ENCODE data around the gene CREB5.

CREB5 gene

DNA sequence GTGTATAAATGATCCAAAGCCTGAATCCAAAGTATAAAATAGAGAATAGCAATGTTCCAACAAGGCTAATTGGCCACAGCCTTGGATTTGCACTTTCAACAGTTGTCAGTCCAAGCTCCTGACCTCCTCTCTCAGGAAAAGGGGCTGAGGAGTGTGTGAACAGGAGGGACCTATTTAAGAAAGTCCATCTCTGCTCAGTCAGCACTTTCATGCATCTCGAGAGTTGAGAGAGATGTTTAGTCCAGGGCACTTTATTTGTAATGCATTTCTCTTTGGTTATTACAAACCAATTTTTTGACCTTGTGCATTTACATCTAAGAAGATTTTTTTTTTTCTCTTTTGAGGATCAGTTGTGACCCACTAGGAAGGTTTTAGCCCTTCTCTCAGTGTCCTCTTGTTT, 244.2 kb downstream of the CREB5 start:
- no peak for DNase-seq

DNA sequence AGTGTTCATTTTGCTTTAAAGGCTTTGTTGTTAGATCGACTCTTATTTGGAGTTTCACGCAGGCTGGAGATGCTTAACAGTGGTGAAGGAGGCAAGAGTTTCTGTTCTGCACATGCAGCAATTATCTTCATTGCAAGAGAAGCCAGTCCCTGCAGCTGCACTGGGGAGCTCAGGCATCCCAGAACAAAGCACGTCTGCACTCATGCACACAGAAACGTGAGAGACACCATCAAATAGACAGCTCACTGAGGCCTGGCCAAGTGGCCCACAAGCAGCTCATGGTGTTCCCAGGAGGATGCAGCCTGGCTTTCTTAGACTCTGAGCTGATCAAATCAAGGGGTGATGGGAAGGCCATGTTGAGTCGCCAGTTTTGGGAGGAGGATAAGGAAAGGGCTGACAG, 246.1 kb downstream of the CREB5 start:
- DNase-seq, result no peak

DNA sequence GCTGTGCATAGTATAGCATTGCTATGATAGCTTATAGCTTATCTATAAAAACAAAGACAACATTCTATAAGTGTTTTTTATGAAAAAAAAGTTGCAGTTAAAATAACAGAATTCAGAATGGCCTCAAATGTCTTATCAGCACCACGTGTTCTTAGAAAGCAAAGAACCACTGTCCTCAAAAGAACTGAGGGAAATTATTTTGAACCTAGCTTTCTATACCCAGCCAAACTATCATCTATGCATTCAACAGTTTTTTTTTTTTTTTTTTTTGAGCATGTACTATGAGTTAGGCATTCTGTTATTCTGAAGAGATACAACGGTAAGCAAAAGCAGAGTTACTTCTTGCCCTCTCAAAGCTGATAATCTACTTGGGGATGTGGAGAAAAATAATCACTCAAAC, 247.8 kb downstream of the CREB5 start:
- DNase-seq, result no peak

DNA sequence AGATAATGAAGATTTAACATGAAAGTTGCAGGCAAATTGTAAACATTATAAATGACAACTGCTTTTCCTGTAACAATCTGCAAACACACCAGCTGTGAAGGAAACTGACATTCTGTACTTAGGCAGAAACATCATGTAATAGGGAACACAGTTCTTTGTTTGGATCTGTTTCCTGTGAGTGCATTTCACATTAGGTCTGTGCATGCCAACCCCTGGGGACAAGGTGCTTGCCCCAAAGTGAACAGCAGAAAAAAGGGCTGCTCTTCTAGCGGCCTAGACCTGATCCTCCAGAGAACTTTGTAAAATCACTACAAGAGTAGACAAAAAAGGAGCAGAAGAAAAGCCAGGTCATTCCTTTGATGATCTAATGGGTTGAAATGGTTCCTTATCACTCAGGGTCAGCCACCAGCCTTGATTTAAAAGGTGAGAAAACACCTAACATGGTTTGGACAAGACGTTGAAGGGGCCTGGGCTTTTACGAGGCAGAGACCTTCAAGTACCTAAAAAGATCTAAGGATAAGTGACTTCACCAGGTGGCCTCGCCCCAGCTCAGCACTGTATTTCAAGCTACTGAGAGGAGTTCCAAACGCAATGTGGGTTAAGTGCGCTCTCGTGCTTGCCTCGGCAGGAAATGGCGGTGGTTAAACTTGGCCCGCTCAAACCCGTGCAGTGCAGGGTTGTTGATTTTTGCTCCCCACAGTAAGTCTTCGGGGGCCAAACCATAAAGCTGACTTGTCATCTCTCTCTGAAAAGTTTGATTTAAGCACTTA, 249.7 kb downstream of the CREB5 start:
- DNase-seq, result no peak

DNA sequence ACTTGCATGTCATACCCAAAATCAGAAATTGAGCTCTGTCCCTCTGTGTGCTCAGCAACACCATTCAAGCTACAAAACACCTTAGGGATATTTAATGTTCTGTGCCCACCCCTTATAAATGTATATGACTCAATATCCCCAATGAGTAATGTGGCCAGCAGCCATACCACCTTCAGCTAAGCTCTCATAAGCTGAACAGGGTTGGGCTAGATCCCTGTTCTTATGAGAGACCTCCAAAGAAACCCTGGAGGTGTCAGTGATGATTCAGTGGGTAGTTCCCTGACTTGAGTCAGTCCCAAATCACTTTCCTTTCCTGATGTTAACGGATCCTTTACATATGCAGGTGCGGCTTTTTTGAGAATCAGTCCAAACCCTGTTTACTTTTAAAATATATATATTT, 253.8 kb downstream of the CREB5 start:
- no peak for DNase-seq

DNA sequence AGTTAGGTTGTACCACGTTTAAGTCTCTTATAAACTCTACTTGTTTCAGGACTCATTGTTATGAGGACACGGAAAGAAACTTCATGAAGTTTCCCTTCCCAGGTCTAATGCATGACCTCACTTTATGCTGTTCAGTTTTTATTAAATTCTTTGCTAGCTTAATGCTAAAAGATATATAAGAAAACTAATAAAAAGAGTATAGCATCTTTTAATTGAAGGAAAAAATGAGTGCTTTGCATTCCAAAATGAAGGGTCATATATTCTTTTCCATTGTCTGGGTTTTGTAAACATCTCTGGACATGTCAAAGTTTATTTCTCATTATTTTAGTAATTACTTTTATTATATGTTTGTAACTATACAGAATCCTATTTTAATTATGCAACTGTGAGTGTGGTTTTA, 255.8 kb downstream of the CREB5 start:
- DNase-seq, result no peak

DNA sequence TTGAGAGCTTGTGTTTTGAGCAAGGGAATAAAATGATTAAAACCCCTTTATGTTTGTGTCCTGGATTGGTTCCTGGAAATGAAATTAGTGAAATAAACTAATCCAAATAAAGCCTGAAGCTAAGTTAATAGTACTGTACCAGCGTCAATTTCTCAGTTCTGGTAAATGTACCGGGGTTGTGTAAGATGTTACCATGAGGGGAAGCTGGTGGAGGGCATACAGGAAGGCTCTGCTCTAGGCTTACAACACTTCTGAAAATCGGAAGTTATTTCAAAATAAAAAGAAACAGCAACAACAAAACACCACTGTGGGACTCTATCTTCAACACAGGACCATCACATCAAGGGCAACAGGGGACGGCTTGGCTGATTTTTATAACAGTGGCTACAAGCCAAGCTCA, 257.0 kb downstream of the CREB5 start:
- DNase-seq, result no peak

DNA sequence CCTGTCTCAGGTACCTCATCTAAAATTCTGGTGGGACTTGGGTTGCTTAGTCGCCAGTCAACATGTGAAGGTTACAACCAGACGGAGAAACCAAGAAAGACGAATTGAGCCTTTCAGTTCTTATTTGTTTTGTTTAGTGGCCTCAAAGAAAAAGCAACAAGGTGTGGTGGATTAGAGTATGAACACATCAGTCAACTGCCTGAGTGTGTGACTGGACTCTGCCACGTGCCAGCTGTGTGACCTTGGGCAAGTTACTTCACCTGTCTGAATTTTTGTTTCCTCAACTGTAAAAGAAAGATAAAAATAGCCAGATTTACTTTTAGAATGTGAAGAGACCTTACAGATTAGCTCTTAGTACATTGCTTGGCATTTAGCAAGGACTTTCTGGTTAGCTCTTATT, 259.2 kb downstream of the CREB5 start:
- no peak for DNase-seq

DNA sequence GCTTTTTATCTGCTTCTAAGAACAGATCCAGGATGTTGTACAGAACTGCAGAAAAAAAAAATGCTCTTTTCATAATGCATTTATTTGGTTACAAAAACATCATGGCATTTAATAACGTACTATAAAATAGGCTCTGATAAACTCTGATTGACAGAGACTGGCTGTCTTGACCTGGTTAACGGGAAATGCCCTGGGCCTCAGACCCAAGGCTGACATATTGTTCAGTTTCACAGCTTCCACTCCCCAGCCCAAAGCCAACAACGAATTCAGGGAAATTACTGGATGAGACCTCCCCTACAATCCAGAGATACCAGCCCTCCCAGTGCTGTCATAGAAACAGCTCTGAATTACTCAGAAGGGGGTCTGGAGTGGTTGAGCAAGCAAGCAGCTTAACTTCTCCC, 260.1 kb downstream of the CREB5 start:
- no peak for DNase-seq

DNA sequence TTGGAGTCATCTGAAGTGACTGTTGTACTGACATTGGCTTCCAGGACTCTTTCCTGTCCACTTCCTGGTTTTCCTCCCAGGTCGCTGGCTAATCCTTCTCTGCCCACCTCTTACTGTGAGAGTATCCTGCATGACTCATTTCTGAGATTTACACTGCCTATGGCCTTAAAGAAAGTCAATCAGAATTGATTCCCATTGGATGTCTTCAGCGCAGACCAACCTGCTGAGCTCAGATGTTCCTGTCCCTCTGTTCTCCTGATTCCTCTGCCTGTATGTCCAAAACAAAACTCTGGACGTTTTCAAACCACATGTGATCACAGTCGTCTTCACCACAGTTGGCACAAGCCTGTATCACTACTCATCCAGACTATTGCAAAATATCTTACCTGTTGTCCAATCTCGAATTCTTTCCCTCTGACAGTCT, 262.1 kb downstream of the CREB5 start:
- no peak for DNase-seq

DNA sequence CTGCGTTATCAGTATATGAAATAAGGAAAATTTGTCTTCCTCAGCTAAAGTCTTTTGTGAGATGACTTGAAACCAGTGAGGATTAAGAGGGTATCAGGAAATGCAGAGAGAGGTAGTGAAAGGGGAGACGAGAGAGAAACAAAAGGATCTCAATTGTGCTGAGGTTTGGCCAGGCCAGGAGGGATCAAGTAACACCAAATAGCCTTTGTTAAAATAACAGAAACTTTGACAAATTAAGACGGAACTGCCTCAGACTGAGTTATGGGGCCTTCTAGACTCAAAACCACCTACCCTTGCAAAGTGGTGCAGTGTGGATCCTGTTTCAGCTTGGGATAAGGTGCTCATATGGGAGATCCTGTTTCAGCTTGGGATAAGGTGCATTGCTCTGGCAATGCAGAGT, 263.1 kb downstream of the CREB5 start:
- no peak for DNase-seq

DNA sequence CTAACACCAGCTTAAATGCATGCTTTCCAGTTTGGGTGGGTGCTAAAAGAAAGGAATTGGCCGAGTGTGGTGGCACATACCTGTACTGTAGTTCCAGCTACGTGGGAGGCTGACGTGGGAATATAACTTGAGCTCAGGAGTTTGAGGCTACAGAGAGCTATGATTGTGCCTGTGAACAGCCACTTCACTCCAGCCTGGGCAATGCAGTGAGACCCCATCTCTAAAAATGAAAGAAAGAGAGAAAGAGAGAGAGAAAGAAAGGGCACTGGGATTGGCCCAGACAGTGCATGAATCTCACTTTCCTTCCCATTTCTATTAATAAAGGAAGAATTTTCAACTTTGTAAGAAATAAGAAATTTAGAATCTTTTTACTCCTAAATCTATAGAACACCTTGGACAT, 265.4 kb downstream of the CREB5 start:
- no peak for DNase-seq

DNA sequence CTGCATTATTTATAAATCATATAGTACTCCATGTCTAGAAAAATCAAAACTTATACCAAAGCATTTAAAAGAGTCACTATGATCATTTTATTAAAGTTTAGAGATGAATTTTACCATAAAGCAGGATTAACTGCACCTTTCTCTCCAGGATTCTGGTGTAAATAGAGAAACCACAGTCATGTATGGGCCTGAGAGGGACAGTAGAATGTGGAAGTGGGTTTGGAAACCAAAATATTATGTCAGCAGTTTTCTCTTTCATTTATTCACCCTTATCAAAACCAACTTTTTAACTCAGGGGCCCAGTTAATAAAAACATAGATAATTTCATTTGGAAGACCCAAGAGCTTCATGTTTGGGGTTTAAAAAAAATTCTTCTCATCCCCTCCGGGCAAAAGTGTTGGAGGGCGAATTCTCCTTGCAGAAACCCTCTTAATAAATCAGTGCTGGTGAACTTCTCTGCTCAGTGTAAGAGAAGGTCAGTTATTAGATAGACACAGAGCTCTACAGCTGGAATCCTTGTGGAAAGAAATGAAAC, 266.2 kb downstream of the CREB5 start:
- no peak for DNase-seq

DNA sequence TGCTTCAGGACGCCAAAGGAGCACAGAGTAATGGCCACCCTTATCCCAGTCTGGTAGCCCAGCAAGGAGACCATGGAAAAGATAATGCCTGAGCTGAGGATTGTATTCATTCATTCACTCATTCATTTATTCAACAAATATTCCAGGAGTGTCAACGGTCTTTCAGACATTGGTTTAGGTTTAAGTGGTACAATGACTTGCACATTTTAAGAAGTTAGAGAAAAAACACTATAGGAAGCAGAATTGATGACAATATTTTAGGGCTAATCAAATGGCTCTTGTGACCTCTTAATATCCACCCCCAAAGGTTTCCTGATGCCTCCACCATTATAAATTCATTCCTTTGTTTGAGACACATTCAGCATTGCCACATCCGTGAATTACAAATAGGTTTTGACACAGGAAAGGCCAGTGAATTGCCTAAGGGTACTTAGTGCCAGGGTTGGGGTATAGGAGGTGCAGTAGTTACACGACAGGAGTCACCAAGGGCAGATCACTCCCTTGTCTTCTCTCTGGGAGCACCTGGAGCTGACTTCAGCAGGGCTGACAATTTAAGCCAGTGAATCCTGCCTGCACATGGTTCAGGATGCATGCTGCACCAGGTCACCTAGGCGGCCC, 269.5 kb downstream of the CREB5 start:
- no peak for DNase-seq

DNA sequence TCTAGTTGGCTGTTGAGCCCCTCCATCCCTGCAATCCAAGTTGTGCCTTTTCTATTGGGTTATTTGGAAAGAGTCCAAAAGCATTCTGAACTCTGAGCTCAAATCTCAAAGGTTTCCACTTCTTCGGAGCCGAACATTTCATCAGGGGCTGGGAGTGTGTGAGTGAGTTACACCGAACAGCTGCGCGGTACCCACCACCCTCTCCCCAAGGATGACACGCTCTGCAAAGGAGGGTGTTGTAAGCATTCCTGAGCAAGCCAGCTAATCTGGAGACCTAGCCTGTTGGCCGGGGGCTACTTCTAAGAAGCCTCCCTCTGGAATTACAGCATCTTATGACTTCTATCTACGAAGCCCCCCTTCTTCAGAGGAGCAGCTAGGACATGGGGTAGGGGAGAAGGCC, 270.5 kb downstream of the CREB5 start:
- no peak for DNase-seq

DNA sequence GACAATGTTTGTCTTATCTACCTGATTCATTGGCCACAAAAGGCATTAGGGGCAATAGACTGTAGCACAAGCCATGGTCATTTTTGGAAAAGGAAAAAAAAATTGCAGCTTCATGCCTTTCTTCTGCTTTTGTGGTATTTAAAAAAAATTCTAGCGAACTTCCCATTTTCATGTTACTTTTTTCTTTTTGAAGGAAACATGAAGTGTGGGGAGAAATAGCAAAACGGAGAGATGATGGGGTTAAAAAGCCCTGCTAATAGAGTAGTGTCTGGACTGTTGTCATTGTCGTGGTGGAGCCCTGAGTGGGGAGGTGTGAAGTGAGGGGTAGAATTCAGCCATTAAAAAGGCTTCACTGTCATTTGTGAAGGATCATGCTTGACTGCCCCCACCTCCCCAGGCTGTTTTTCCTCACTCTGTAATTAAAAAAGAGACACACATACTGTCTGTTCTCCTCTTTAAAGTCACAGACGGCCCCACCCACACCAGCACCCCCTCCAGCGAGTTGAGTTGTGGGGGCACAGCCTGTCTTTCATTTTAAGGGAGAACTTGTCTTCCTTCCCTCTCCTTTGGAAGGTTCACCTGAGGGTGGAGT, 272.4 kb downstream of the CREB5 start:
- no peak for DNase-seq

DNA sequence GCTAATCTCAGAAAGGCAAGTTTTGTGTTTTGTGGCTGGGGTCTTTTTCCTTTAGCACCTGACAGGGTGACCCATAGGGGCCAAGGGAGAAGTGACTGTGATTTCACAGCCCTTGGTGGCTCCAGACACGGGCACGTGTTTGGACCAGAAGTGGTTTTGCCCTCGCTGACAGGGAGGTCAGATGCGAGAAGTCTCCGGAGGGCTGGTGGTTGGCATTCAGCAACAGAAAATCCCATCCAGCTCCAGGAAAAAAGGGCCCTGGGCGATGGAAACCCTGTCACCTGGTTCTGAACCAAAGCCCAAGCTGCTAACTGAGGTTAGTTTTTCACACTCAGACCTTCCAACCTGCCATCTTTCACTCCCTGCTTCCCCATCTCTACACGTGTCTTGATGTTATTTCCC, 272.9 kb downstream of the CREB5 start:
- no peak for DNase-seq

DNA sequence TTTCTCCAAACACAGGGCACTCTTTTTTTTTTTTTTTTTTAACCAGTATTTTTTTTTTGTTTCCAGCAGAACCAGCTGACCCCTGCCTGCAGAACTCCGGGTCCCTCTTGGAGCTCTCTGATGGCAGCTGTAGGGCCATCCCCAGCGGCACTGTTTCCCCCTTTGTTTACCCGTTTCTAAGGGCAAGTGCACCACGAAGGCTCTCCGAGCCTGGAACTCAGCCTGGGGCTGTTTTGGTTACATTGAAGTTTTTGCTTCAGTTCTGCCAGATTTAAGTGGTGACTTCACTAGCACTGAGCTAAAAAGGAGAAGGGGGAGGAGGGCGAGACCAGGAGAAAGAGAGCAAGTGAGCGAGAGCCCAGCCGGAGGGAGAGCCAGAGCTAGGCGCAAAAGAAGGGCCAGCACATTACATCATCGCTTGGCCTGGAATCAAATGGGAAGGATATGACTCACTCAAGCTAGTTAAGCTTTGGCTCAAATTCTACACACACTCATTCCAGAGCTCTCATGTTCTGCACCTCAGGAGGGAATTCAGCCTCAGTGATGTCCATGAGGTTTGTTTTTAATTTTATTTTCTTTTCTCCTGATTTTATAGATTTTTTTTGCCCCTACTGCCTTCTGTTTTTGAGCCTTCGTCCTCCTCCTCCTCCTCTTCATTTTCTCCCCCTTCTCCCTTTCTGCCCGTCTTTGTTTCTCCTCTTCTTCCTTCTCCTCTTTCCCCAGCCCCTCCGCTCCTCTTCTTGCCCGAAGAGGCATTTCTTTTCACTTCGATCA, 273.5 kb downstream of the CREB5 start:
- peak; percentile 45 for DNase-seq

DNA sequence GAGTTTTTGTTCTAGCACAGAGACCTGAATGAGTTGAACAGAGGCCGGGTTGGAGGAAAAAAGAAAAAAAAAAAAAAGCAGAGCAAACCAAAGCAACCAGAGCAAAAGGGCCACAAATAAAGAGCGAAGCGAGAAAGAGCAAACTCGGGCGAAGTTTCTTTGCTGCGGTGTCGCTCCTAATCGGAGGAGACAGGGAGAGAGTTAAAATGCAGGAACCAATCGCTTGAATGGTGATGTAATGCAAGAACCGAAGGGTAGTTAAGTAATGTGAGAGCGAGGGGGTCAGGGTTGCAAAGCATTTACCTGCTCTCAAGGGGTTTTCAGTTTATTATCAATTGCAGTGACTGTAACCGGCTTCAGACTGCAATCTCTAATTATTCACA, 274.1 kb downstream of the CREB5 start:
- no peak for DNase-seq

DNA sequence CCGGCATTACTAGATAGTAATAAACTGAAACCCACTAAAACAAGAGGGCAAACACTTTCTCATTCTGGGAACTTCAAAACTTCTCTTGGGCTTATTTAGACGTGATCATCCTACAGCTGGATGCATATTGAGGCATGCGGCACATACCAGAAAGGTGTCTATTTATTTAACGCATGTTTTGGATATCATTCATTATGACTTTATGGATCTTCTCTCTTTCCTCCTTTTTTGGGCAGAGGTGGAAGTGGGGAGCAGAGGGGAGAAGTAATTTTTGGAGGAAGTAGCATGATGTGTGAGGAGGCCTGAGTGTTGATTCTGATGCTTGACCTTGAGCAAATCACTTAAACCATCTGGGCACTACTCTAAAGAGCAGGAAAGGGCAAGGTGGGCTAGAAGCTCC, 275.2 kb downstream of the CREB5 start:
- DNase-seq, result no peak

DNA sequence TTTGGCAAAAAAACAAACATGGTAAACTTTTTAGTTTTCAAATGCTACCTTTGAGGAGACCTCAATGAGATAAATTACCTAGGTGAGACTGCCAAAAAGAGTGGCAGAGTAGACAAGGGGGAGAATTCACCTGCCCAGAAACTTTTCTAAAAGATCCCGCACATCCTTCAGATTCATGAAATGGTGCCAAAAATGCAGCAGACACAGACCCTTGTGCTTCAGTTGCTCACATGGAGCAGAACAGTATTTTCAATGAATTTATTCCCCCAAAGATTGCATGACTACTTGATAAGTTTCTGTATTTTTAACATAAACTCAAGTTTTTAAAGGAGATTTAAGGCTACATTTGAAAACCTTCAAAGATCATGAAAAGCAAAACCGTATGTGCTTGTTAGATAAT, 275.9 kb downstream of the CREB5 start:
- no peak for DNase-seq

DNA sequence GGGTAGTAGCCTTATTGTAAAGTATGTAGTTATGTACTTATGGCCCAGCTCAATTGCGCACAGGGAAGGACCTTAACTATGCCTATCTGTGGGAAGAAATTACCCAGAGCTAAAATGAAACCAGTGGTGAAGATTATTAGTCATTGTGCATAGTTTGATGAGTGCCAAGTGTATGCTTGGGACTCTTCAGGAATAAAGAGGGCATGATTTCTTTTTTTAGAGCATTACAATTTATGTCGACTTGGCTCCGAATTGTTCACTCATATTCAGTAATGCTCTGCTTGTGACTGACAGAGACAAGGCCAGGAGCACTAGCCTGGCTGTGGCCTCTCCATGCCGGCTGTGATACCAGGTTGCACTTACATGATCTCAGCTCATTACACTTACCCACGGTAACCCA, 276.3 kb downstream of the CREB5 start:
- DNase-seq, result no peak

Data from GDM1 (cell line).